ENCODE measurements around the gene DBET. TPM values are rescaled to one million over a fixed set of nuclear protein-coding genes. Genes with fewer than 3 reads are reported as not detected.
"Not testable (repeated sequence)": the region's sequence is repeated elsewhere in the genome, so short reads cannot be mapped to it uniquely, and the experiment has no call there.

The DBET gene
- total and polyA plus RNA-seq, 5 donors from 2014 or later: not detected

- H3K4me1 Mint-ChIP-seq; H3K27ac Mint-ChIP-seq; H3K36me3 ChIP-seq (ENCODE audit: control insufficient read depth, insufficient read depth, low read length); H3K27me3 Mint-ChIP-seq; H3K27me3 ChIP-seq (ENCODE audit: control insufficient read depth, insufficient read depth, low read length); H3K4me1 ChIP-seq (ENCODE audit: control insufficient read depth, insufficient read depth, low read length, poor library complexity, severe bottlenecking); H3K4me3 ChIP-seq (ENCODE audit: low read depth, low read length); H3K27ac ChIP-seq (ENCODE audit: insufficient read depth, low read length, poor library complexity, severe bottlenecking); H3K36me3 Mint-ChIP-seq; H3K9me3 Mint-ChIP-seq; H3K9me3 ChIP-seq (ENCODE audit: control insufficient read depth in 2 of 2, low read length in 2 of 2); ATAC-seq (ENCODE audit: low read depth in 2 of 2); DNase-seq: not testable (repeated sequence)
- peak overlapping the region in 2 of 4 donors; percentile 21 to 33 for H3K4me3 Mint-ChIP-seq
Observed at GRCh38 chr4:190037704-190038388, 26.5 kb upstream of the DBET start.

- H3K27ac Mint-ChIP-seq; H3K4me1 Mint-ChIP-seq; H3K27me3 ChIP-seq (ENCODE audit: control insufficient read depth, insufficient read depth, low read length); H3K27ac ChIP-seq (ENCODE audit: insufficient read depth, low read length, poor library complexity, severe bottlenecking); H3K36me3 ChIP-seq (ENCODE audit: control insufficient read depth, insufficient read depth, low read length); H3K9me3 ChIP-seq (ENCODE audit: control insufficient read depth in 2 of 2, low read length in 2 of 2); H3K27me3 Mint-ChIP-seq; H3K4me1 ChIP-seq (ENCODE audit: control insufficient read depth, insufficient read depth, low read length, poor library complexity, severe bottlenecking); ATAC-seq (ENCODE audit: low read depth in 2 of 2); H3K4me3 ChIP-seq (ENCODE audit: low read depth, low read length); H3K36me3 Mint-ChIP-seq; DNase-seq; H3K9me3 Mint-ChIP-seq; H3K4me3 Mint-ChIP-seq: not testable (repeated sequence)
Observed at GRCh38 chr4:190040873-190041272, 23.4 kb upstream of the DBET start.

- DNase-seq; H3K27me3 Mint-ChIP-seq; H3K4me1 Mint-ChIP-seq; H3K27ac ChIP-seq (ENCODE audit: insufficient read depth, low read length, poor library complexity, severe bottlenecking); H3K27ac Mint-ChIP-seq; H3K36me3 Mint-ChIP-seq; H3K4me3 Mint-ChIP-seq; ATAC-seq (ENCODE audit: low read depth in 2 of 2); H3K4me3 ChIP-seq (ENCODE audit: low read depth, low read length); H3K36me3 ChIP-seq (ENCODE audit: control insufficient read depth, insufficient read depth, low read length); H3K27me3 ChIP-seq (ENCODE audit: control insufficient read depth, insufficient read depth, low read length); H3K4me1 ChIP-seq (ENCODE audit: control insufficient read depth, insufficient read depth, low read length, poor library complexity, severe bottlenecking); H3K9me3 Mint-ChIP-seq; H3K9me3 ChIP-seq (ENCODE audit: control insufficient read depth in 2 of 2, low read length in 2 of 2): not testable (repeated sequence)
Observed at GRCh38 chr4:190047627-190048026, 16.7 kb upstream of the DBET start.

- ATAC-seq (ENCODE audit: low read depth in 2 of 2); H3K4me1 Mint-ChIP-seq; H3K36me3 ChIP-seq (ENCODE audit: control insufficient read depth, insufficient read depth, low read length); H3K27me3 ChIP-seq (ENCODE audit: control insufficient read depth, insufficient read depth, low read length); H3K4me3 Mint-ChIP-seq; H3K27ac ChIP-seq (ENCODE audit: insufficient read depth, low read length, poor library complexity, severe bottlenecking); H3K9me3 Mint-ChIP-seq; H3K9me3 ChIP-seq (ENCODE audit: control insufficient read depth in 2 of 2, low read length in 2 of 2); H3K27me3 Mint-ChIP-seq; H3K36me3 Mint-ChIP-seq; H3K4me1 ChIP-seq (ENCODE audit: control insufficient read depth, insufficient read depth, low read length, poor library complexity, severe bottlenecking); DNase-seq; H3K4me3 ChIP-seq (ENCODE audit: low read depth, low read length); H3K27ac Mint-ChIP-seq: not testable (repeated sequence)
Observed at GRCh38 chr4:190049378-190050239, 14.7 kb upstream of the DBET start.

GRCh38 chr4:190058997-190059396 is 5.3 kb upstream of the DBET start:
- ATAC-seq (ENCODE audit: low read depth in 2 of 2); DNase-seq; H3K27me3 ChIP-seq (ENCODE audit: control insufficient read depth, insufficient read depth, low read length); H3K4me3 Mint-ChIP-seq; H3K4me1 Mint-ChIP-seq; H3K36me3 ChIP-seq (ENCODE audit: control insufficient read depth, insufficient read depth, low read length); H3K36me3 Mint-ChIP-seq; H3K27me3 Mint-ChIP-seq; H3K9me3 Mint-ChIP-seq; H3K27ac ChIP-seq (ENCODE audit: insufficient read depth, low read length, poor library complexity, severe bottlenecking); H3K4me1 ChIP-seq (ENCODE audit: control insufficient read depth, insufficient read depth, low read length, poor library complexity, severe bottlenecking); H3K27ac Mint-ChIP-seq; H3K4me3 ChIP-seq (ENCODE audit: low read depth, low read length); H3K9me3 ChIP-seq (ENCODE audit: control insufficient read depth in 2 of 2, low read length in 2 of 2): not testable (repeated sequence)

GRCh38 chr4:190064805-190065204 is 503 bp downstream of the DBET start:
- H3K36me3 Mint-ChIP-seq; H3K27me3 ChIP-seq (ENCODE audit: control insufficient read depth, insufficient read depth, low read length); H3K4me3 Mint-ChIP-seq; ATAC-seq (ENCODE audit: low read depth in 2 of 2); DNase-seq; H3K27me3 Mint-ChIP-seq; H3K4me1 Mint-ChIP-seq; H3K4me3 ChIP-seq (ENCODE audit: low read depth, low read length); H3K9me3 ChIP-seq (ENCODE audit: control insufficient read depth in 2 of 2, low read length in 2 of 2); H3K27ac ChIP-seq (ENCODE audit: insufficient read depth, low read length, poor library complexity, severe bottlenecking); H3K9me3 Mint-ChIP-seq; H3K36me3 ChIP-seq (ENCODE audit: control insufficient read depth, insufficient read depth, low read length); H3K4me1 ChIP-seq (ENCODE audit: control insufficient read depth, insufficient read depth, low read length, poor library complexity, severe bottlenecking): not testable (repeated sequence)
- H3K27ac Mint-ChIP-seq: peak overlapping the region in 1 of 3 donors; percentile 20

- H3K27me3 ChIP-seq (ENCODE audit: control insufficient read depth, insufficient read depth, low read length); H3K27ac ChIP-seq (ENCODE audit: insufficient read depth, low read length, poor library complexity, severe bottlenecking); H3K27ac Mint-ChIP-seq; H3K36me3 ChIP-seq (ENCODE audit: control insufficient read depth, insufficient read depth, low read length); H3K9me3 Mint-ChIP-seq; H3K36me3 Mint-ChIP-seq; H3K4me3 ChIP-seq (ENCODE audit: low read depth, low read length); DNase-seq; H3K4me3 Mint-ChIP-seq; ATAC-seq (ENCODE audit: low read depth in 2 of 2); H3K9me3 ChIP-seq (ENCODE audit: control insufficient read depth in 2 of 2, low read length in 2 of 2); H3K4me1 Mint-ChIP-seq; H3K27me3 Mint-ChIP-seq; H3K4me1 ChIP-seq (ENCODE audit: control insufficient read depth, insufficient read depth, low read length, poor library complexity, severe bottlenecking): not testable (repeated sequence)
Observed at GRCh38 chr4:190068351-190068750, 4.0 kb downstream of the DBET start.

GRCh38 chr4:190093052-190093451 is 28.8 kb downstream of the DBET start:
- H3K36me3 ChIP-seq (ENCODE audit: control insufficient read depth, insufficient read depth, low read length); H3K27ac Mint-ChIP-seq; H3K4me1 ChIP-seq (ENCODE audit: control insufficient read depth, insufficient read depth, low read length, poor library complexity, severe bottlenecking); H3K27me3 ChIP-seq (ENCODE audit: control insufficient read depth, insufficient read depth, low read length); H3K4me3 Mint-ChIP-seq; DNase-seq; H3K9me3 ChIP-seq (ENCODE audit: control insufficient read depth in 2 of 2, low read length in 2 of 2); H3K27me3 Mint-ChIP-seq; H3K9me3 Mint-ChIP-seq; H3K27ac ChIP-seq (ENCODE audit: insufficient read depth, low read length, poor library complexity, severe bottlenecking); H3K4me3 ChIP-seq (ENCODE audit: low read depth, low read length); ATAC-seq (ENCODE audit: low read depth in 2 of 2); H3K4me1 Mint-ChIP-seq; H3K36me3 Mint-ChIP-seq: not testable (repeated sequence)

Measured in CD4-positive, CD25-positive, alpha-beta regulatory T cell (primary cell).